HG03097 (cell line): Measurements from ENCODE around the gene COL24A1.
A peak's percentile ranks its signal among the peaks of the same experiment; 100 is the strongest.
"Not testable (repeated sequence)": the region's sequence is repeated elsewhere in the genome, so short reads cannot be mapped to it uniquely, and the experiment has no call there.

Source experiments
- ATAC-seq: cut with Tn5 transposase; IDR thresholded peaks from one replicate; pipeline ENCODE4 v1.9.1; 2021; ENCODE audit not compliant: unreplicated experiment, low FRiP score

COL24A1 gene

GRCh38 chr1:85824066-85824840 is 332.3 kb downstream of the COL24A1 start:
- ATAC-seq: no peak

DNA sequence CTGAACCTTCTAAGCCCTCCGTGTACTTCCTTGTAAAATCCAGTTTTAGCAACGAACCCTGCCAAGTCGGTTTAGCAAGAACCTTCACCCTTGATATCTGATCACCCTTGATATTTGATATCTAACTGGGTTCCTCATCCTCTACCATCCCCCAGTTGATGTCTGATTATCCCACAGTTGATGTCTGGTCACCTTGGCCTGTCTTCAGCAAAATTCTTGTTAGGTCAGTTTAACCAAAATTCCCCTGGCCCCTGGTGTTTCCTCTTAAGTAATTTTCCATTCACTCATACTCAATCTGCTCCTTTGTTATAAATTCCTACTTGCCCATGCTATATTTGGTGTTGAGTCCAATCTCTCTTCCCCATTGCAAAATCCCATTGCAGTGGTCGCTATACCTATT is 333.9 kb downstream of the COL24A1 start:
- ATAC-seq: no peak

- no peak for ATAC-seq
These were observed 338.2 kb downstream of the COL24A1 start for GRCh38 chr1:85818371-85818770.

DNA sequence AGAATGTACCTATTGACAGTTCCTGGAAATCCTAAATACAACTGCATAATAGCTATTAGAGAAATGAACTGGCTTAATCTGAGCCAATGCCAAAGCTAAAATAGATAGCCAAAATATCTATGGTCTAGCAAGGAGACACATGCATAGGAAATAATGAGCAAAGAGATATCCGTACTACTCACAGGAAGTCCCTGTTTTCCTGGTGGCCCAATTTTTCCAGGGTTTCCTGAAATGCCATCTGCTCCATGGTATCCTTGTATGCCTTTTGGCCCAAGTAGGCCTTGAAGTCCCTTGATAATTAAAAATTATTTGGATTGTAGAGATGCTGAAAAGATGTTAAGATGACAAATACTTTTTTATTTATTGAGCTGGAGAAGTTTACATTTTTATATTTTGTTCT is 340.0 kb downstream of the COL24A1 start:
- no peak for ATAC-seq

DNA sequence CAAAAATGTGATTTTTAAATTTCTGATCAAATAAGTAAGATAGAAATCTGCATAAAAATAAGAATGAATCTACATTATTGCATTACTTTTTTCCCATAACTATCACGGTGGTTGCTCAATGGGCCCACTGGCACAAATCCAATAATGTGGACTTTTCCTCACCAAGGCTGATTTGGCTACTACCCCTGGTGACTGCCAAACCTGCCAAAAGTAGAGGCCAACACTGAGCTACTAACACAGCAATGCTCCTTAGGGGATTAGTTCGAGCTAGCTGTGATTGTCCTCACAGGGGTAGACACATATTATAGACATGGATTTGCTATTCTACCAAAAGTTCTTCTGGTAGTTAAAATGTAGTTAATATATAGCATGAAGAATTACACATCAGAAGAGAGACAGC is 340.7 kb downstream of the COL24A1 start:
- ATAC-seq: no peak

DNA sequence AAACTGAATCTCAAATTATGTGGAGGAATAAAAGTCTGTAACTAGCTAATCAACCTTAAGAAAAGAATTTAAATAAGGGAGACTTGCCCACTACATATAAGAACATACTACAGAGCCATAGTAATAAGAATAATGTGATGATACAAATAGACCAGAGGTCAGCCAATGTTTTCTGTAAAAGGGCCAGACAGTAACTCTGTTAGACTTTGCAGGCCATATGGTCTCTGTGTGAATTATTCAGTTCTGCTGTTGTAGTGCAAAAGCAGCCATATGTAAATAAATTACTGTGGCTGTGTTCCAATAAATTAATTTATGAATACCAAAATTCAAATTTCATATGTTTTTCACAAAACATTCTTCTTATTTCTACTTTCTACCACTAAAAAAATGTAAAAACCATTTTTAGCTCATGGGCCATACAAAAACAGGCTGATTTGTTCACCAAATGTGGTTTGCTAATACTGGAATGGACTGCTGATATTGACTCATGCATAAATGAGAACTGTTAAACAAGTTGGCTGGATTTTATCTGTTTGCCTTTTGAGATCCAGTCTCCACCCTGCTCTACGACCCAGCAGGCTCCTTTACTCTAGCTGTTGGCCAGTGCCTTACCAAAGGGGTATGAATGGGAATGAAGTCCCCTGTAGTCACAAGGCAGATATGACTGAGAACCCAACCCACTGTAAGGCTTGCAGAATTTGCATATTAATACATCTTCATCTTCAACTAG is 350.2 kb downstream of the COL24A1 start:
- no peak for ATAC-seq

DNA sequence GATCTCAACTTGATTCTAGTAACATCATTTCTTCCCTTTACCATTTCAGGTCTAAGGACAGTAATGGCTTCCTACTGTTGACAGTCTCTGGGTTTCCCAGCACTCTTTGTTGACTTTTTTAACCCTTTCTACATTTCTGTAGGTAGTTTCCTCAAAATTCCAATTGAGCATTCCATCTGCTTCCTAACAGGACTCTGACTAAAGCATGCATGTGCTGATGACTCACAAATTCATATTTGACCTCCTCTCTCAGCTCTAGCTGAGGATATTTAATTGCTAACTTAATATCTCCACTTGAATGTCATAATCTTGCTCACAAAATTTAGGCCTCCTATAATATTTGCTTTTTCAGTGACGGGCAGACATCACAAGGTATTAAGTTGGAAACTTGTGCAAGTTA is 355.1 kb downstream of the COL24A1 start:
- ATAC-seq: no peak

- ATAC-seq: no peak
These were observed 356.8 kb downstream of the COL24A1 start for GRCh38 chr1:85799737-85800136.

GRCh38 chr1:85798419-85798818 is 358.2 kb downstream of the COL24A1 start:
- ATAC-seq: no peak

- ATAC-seq: not testable (repeated sequence)
These were observed 379.6 kb downstream of the COL24A1 start for GRCh38 chr1:85777021-85777420.

DNA sequence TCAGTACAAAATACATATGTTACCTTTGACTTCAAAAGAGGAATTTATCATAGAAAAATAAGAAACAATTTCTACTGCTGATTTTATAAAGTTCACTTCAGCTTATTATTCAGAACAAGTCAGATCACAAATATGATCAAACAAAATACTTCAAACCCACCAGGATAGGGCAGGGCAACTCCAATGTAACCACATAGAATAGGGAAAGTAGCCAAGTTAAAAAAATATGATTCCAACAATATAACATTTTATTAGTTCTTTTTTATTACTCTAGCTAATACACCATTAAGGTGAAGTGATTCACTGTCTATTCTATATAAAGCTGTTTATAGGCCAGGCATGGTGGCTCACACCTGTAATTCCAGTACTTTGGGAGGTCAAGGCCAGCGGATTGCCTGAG is 393.8 kb downstream of the COL24A1 start:
- ATAC-seq: no peak

GRCh38 chr1:85756864-85757263 is 399.7 kb downstream of the COL24A1 start:
- ATAC-seq: no peak

GRCh38 chr1:85748120-85748519 is 408.5 kb downstream of the COL24A1 start:
- ATAC-seq: no peak

- ATAC-seq: no peak
These were observed 409.8 kb downstream of the COL24A1 start for GRCh38 chr1:85746777-85747176.

DNA sequence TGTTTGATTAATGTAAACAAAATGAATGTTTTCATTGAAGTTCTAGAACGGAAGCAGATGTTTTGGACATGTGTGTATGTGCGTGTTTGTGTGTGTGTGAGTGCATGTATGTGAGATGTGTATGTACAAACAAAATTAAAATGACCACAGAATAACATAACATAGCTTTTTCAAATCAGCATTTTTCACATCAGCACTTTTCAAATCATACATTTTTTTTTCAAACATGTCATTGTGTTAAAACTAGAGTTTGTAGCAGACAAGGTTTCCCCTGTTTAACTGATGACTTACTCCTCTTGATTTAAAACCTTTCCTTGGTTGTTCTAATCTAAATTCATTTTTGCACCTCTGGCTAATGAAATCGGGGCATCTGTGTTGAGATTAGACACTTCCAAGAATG is 412.8 kb downstream of the COL24A1 start:
- ATAC-seq: no peak

GRCh38 chr1:85734931-85735330 is 421.6 kb downstream of the COL24A1 start:
- no peak for ATAC-seq

GRCh38 chr1:85718678-85719340 is 437.8 kb downstream of the COL24A1 start:
- ATAC-seq: no peak

DNA sequence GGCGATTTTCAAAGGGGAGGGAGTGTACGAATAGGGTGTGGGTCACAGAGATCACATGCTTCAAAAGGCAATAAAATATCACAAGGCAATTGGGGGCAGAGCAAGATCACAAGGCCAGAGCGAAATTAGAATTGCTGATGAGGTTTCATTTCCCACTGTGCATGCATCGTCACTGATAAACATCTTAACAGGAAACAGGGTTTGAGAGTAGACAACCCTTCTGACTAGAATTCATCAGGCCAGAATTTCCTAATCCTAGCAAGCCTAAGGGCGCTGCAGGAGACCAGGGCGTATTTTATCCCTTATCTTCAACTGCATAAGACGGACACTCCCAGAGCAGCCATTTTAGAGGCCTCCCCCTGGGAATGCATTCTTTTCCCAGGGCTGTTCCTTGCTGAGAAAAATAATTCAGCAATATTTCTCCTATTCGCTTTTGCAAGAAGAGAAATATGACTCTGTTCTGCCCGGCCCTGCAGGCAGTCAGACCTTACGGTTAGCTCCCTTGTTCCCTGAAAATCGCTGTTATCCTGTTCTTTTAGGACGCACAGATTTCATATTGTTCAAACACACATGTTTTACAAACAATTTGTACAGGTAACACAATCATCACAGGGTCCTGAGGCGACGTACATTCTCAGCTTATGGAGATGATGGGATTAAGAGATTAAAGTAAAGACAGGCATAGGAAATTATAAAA is 442.0 kb downstream of the COL24A1 start:
- not testable (repeated sequence) for ATAC-seq

GRCh38 chr1:85708829-85709227 is 447.7 kb downstream of the COL24A1 start:
- ATAC-seq: no peak

- ATAC-seq: peak; percentile 94
These were observed 448.4 kb downstream of the COL24A1 start, which contains the start of gene ZNHIT6 for GRCh38 chr1:85707990-85708828. ZNHIT6 (minus strand) TSS chr1:85708433; CDS start chr1:85708284, 149 bp downstream.
